CD4-positive, alpha-beta T cell treated with Interleukin-2 at 100 ng/mL for 4 hours (primary cell): ENCODE measurements around the gene NUP62CL.

Experiments
- DNase-seq: peaks from one replicate; pipeline ENCODE4 v3.0.0-alpha.2; 2020; ENCODE audit warnings: low spot score

Gene NUP62CL

DNA sequence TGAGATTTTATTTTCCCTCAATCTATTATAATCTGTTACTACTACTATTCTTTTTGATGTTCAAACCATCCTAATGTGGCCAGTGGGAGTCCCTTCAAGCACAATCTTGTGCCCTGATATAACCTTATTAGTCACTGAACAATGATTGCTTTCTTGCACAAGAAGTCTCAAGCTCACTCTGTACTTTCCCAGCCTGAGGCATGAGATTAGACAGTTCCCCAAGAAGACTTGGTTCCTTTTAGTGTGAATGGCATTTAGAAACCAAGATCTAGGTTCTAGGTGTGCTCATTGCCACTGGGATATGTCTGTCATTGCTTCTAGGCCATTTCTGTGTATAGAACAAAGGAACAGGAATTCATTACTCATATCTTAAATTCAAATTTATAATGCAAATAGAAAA, 59.6 kb downstream of the NUP62CL start:
- DNase-seq: no peak

DNA sequence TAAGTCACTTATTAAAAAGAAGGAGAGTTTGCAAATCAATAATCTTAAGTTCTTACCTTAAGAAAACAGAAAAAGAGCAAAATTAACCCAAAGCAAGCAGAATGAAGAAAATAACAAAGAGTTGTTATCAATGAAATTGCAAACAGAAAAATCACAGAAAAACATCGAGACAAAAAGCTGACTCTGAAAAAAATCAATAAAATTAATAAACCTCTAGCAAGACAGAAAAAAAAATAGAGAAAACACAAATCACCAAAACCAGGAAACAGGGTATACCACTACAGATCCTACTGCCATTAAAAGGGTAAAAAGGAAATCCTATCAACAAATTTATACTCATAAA, 70.3 kb downstream of the NUP62CL start:
- no peak for DNase-seq

DNA sequence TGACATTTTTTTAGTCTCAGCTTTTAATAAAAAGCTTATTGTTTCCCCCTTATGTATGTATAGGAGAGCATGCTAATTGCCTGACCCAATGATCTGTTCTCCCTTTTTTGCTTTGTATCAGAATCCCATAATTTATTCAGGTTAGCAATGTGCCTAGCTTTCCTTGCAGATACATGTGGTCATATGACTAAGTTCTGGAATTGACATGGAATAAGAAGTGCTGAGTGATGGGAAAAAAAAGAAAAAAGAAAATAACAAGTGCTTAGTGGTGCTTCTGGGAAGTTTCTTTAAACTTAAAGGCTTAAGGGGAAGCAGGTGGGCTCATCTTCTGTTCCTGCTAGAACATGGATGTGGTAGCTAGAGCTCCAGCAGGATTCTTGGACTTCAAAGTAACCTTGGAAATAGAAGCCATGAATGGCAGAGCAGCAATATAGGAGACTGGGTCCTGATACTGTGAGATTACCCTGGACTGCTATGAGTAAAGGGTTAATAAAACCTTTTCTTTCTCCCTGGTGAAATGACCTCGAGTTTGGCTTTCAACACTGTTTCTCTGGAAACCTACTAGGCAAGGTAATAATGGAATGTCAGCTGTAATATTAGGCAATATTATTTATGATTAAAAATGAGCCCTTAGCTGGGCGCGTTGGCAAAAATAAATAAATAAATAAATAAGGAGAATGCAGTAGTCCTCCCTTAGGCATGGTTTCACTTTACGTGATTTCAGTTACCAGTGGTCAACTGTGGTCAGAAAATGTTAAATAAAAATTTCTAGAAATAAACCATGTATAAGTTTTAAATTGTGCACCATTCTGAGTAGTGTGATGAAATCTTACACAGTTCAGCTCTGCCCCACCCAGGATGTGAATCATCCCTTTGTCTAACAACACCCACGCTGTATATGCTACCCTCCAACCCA, 70.9 kb downstream of the NUP62CL start:
- peak; percentile 19 for DNase-seq

DNA sequence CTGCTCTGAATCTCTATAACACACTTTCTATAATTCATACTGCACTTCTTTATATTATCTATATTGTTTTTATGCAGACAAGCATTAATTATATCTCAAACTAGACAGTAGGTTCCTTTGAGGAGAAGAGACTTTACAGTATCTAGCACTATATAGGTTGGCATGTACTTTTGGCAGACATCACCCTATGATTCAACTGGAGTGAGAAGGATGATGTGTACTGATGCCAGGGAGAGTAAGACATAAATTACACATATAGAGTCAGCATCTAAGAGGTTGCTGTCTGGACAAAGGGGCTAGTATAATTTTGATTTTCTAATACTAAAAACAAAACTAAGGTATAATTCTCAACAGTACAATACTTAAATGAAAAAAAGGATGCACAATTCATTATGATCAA, 82.5 kb downstream of the NUP62CL start:
- DNase-seq: no peak

DNA sequence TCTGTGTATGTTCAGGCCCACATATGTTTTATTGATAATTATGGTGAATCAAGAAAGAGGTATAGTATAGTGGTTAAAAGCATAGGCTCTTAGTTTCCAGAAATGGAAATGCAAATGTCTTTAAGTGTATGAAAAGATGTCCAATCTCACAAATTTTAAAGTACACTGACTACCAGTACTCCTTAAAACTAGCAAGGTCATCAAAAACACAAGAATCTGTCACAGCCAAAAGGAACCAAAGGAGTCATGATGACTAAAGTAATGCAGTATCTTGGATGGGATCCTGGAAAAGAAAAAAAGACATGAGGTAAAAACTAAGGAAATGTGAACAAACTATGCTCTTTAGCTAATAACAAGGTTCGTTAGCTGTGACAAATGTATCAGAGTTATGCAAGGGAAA, 87.0 kb downstream of the NUP62CL start:
- no peak for DNase-seq

DNA sequence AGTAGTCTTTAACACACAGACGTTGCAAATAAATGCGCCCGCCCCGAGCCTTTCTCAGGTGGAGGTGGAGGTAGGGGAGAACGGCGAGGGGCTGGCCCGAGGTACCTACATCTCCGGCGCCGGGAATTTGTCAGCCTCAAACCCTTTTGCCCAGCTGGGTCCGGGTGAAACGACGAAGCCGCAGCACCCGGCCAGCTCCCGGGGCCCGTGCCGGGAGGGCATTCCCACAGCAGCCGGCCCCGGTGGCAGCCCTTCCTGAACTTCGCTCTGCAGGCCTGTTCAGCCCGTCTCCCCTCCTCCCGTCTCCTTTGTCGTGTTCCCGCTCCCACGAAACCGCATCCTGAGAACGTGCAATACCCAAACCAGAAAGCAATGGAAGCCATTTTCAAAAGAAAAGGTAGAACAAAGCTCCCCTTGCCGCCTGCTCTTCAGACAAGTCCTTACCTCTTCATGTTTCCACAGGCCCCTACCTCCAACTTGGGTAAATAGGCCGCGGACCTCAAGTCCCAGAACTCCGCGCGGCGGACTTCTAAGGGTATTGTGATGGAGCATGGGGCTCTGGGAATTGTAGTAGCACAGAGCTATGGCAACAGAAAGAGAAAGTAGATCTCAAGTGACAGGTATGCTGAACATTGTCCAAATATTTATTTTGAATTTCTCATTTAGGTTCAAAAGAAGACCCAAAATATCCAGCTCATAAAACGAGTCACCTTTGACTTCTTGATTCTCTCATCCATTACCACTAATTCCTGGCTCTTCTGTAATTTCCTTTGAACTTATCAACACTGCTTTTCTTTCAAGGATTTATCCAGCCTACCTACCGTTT, 87.7 kb downstream of the NUP62CL start, which contains the start of gene RBM41:
Gene RBM41, minus strand, starts transcription at position 501 of the 826 bp plus-strand sequence. Its CDS starts 49 bp downstream, at position 452.
- peak; percentile 78 for DNase-seq

DNA sequence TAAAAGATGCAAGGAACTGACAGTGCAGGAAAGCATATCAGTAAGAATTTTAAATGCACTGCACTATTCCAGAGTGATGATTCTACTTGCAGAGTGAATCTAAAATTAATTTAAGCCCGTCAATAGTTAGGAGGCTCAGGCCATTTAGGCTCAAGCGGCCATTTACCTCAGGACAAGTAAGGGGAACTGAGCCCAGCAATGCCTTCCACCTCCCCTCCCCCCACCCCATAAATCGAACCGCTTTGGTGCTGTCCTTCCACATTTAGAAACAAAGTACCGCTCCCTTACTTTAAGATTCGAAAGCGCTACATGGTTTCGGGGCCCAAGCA, 88.3 kb downstream of the NUP62CL start:
- no peak for DNase-seq

DNA sequence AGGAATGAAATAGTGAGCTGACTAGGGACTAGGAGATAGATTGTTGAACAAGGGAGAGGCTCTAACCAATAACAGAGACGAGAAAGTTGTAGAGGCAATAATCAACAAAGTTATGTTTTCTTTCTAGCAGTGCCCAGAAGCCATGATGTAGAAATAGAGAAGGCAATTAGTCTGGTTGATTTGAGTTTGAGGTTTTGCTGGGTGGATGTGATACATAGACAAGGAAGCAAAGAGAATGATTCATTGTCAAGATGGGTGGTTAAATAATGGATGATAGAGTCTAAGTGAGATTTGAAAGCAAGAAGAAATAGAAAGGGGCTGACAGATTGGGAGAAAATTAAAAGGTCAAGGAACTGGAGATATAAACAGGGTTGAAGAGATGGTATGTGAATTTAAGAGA, 98.8 kb downstream of the NUP62CL start:
- no peak for DNase-seq

DNA sequence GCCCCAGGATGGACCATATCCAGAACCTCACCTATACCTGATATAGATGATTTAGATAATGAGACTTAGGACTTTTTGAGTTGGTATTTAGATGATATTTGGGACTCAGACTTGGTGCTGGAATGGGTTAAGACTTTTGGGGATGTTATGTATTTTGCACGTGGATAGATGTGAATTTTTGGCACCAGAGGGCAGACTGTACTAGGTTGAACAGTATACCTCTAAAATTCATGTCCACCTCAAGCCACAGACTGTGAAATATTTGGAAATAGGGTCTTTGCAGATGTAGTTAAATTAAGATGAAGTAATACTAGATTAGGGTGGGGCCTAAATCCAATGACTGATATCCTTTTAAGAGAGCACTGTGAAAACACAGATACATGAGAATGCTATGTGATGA, 103.3 kb downstream of the NUP62CL start:
- no peak for DNase-seq

DNA sequence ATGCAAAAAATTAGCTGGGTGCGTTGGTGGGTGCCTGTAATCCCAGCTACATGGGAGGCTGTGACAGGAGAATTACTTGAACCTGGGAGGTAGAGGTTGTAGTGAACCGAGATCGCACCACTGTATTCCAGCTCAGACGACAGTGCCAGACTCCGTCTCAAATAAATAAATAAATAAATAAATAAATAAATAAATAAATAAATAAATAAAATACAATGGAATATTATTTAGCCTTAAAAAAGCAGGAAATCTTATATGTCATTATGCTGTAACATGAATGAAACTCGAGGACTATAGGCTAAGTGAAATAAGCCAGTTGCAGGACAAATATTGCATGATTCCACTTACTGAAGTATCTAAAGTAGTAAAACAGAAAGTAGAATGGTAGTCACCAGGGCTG, 130.1 kb downstream of the NUP62CL start:
- no peak for DNase-seq
